ENCODE data around the gene AP5B1.
A peak's percentile ranks its signal among the peaks of the same experiment; 100 is the strongest.
"Not testable (repeated sequence)": the region's sequence is repeated elsewhere in the genome, so short reads cannot be mapped to it uniquely, and the experiment has no call there.

The AP5B1 gene

GRCh38 chr11:65782816-65783228, 2.0 kb upstream of the AP5B1 start:
- no peak for DNase-seq

DNA sequence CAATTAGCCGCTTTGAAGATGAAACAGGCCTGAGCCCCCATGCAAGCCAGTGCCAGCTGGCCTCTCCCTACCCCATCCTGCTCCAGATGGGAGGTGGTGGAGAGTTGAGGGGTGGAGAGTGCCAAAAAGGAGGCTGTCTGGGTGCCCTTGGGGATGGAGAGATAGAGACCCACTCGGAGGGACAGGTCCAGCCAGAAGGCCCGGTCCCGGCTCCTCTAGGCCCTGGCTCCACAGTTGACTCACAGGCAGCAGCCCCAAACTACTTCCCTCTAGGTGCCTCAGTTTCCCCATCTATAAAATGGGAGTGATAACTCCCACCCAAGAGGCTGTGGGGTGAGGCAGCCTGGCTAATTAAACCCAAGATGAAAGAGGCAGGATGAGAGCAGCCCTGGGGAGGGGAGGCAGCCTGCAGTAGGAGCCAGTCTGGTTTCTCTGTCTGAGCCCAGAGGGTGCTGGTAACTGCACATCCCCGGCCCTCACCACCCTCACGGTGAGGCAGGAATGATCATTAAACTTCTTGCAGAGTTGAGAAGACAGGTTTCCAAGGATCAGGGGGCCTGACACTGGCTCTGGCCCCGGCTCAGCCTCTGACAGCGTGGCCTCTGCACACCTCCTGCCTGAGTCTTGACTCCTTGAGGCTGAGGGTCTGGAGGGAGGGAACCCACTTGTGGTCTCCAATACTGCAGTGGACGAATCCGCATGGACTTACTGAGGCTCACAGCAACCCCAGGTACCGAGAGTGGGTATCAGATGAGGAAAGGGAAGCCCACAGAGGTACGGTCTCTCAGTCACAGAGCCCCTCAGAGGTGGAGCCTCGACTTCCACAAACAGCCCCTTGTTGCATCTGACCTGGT, 1.4 kb upstream of the AP5B1 start:
- DNase-seq = no peak

- DNase-seq = peak; percentile 61
Measured at GRCh38 chr11:65781152-65781961, 581 bp upstream of the AP5B1 start.

- DNase-seq = peak; percentile 74
Measured at GRCh38 chr11:65779919-65780769, 632 bp downstream of the AP5B1 start.

DNA sequence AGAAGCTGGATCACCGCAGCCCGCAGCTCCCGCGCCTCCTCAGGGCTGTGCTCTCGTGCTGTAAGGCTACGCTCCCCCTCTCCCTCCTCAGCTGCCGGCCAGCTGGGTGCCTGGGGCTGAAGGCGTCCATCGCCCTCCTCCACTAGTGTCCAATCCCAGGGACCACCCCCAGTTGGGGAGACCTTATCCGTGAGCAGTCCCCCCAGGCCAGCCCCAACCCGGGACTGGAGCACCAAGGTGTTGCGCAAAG, 1.2 kb downstream of the AP5B1 start:
- DNase-seq = no peak

- no peak for DNase-seq
Measured at GRCh38 chr11:65778901-65779668, 1.7 kb downstream of the AP5B1 start.

DNA sequence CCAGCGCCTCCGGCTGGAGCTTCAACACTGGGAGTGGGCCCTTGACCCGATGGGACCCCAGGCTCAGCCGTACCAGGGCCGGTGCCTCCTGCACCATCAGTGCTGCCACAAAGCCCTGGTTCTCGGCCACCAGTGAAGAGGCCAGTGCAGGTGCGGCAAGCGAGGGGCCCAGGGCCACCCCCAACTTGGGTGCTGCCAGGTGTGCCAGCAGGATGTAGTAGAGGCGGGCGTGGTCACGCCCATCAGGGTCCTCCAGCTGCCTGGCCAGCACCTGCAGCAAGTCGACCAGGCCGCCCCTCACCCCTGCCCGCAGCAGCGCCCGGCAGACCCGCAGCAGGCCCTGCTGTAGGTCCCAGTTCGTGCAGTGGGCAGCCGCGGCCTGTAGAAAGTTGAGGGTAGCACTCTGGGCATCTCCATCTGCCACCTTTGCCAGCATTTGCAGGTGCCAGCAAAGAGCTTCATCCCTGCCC, 2.3 kb downstream of the AP5B1 start:
- no peak for DNase-seq

DNA sequence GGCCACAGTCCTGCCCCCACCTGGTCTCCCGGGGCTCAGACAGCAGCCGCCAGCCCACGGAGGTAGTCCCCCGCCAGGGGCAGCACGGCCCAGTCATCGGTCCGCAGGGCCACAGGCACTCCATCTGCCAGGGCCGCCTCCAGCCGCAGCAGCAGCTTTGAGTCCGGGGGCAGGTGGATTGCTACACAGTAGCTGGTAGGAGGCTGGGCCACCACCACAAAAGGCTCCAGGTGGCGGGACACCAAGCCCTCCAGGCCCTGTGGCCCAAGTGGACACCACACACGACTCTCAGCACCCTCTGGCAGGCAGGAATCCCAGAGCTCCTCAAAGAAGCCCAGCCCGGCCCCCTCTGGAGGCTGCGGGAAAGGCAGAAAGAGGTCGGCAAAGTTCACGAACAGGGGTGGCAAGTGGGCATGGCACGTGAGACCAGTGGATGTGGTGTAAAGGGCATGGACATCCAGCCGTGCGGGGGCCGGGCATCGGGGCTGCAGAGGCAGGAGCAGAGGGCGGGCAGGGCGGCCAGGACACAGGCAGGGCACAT, 2.9 kb downstream of the AP5B1 start:
- DNase-seq = no peak

GRCh38 chr11:65777241-65777640, 3.5 kb downstream of the AP5B1 start:
- DNase-seq = no peak

- no peak for DNase-seq
Measured at GRCh38 chr11:65776710-65777141, 4.0 kb downstream of the AP5B1 start.

DNA sequence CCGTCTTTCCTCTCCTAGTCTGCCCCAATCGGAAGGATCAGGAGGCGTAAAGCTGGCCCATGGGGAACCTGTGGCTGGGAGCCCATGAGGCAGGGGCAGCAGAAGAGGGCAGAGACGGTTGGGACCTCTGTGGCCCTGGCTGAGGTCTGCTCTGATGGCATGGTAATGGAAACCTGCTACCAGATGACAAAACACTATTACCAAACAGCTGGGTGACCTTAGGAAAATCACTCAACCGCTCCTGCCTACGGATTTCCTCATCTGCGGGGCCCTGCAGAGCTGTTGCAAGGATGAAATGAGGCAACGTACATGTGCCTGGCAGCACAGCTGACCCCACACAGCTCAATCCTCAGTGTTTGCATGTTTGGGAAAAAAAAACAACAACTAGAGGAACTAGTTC, 4.6 kb downstream of the AP5B1 start:
- no peak for DNase-seq

DNA sequence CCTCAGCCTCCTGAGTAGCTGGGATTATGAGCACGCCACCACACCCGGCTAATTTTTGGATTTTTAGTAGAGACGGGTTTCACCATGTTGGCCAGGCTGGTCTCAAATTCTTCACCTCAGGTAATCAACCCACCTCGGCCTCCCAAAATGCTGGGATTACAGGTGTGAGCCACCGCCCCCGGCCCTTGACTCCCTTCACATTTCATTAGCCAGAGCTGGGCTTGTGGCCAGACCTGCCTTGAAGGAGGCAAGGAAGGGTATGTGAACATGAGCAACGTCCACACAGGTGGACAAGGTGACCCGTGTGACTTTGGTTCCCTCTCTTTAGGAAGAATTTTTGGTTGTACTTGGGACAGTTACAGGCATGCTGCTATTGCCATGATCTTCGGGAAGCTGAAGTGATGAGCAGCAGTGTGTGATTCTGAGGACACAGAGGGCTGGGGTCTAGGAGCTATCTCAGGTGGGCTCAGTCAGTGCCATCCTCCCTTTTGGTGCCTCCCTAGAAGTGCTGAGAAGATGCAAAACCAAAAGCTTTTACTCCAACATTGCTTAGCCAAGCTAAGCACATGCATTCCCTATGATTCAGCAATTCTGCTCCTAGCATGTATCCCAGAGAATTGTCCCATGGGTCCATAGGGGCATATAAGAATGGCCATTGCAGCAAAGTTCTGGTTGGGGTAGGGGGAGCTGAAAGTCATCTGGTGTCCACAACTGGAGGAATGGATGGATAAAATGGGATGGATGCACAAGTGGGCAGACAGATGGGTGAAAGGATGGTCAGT, 6.1 kb downstream of the AP5B1 start:
- no peak for DNase-seq

- no peak for DNase-seq
Measured at GRCh38 chr11:65773784-65774411, 6.9 kb downstream of the AP5B1 start.

DNA sequence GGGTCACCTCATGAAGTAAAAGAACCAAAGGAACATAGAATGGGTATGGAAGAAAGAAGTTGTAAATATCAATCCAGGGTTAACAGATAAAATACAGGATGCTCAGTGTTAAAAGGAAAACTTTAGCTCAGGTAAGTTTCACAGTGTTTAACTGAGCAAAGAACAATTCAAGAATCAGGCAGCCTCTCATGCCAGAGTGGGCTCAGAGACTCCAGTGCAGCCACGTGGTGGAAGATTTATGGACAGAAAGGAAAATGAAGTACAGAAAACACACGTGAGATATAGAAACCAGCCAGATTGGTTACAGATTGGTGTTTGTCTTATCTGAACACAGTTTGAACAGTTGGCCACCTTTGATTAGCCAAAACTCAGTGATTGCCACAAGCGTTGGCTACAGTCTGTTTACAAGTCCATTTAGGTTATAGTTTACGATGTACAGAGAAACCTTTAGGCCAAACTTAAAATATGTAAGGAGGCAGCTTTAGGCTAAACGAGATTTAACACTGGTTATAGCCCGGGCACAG, 9.1 kb downstream of the AP5B1 start:
- DNase-seq = no peak

GRCh38 chr11:65770951-65771567, 9.7 kb downstream of the AP5B1 start:
- DNase-seq = no peak

DNA sequence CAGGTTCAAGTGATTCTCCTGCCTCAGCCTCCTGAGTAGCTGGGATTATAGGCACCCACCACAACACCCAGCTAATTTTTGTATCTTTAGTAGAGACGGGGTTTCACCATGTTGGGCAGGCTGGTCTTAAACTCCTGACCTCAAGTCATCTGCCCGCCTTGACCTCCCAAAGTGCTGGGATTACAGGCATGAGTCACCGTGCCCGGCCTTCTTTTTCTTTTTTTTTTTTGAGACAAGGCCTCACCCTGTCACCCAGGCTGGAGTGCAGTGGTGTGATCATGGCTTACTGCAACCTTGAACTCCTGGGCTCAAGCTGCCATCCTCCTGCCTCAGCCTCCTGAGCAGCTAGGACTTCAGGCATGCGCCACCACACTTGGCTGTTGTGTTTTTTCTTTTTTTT, 13.0 kb downstream of the AP5B1 start:
- not testable (repeated sequence) for DNase-seq

- no peak for DNase-seq
Measured at GRCh38 chr11:65767406-65767805, 13.4 kb downstream of the AP5B1 start.

GRCh38 chr11:65766535-65766934, 14.2 kb downstream of the AP5B1 start:
- no peak for DNase-seq

- DNase-seq = no peak
Measured at GRCh38 chr11:65764434-65764833, 16.3 kb downstream of the AP5B1 start.

GRCh38 chr11:65762816-65763215, 18.0 kb downstream of the AP5B1 start:
- not testable (repeated sequence) for DNase-seq
